Mucosa of descending colon (tissue), 3 donors: ENCODE data around the gene PCSK2. TPM values are rescaled to one million over a fixed set of nuclear protein-coding genes. Genes with fewer than 3 reads are reported as not detected.
A peak's percentile ranks its signal among the peaks of the same experiment; 100 is the strongest.

Experiments
- ATAC-seq: fragments of 200-7000 bp; cut with Tn5 transposase; one replicate; pipeline ENCODE4 v1.9.1; 2020; ENCODE audit warnings: mild to moderate bottlenecking, moderate library complexity
- DNase-seq, 3 donors: peaks; one replicate each; pipeline ENCODE4 v3.0.0-alpha.2; 2020
- H3K36me3 ChIP-seq: fragments of 200-600 bp; one replicate; pipeline ENCODE4 v1.8.0; 2021; ENCODE audit warnings: low read depth, mild to moderate bottlenecking
- H3K4me1 ChIP-seq: fragments of 200-600 bp; one replicate; pipeline ENCODE4 v1.8.0; 2021; ENCODE audit warnings: low read depth, mild to moderate bottlenecking
- H3K4me3 ChIP-seq: fragments of 200-600 bp; one replicate; pipeline ENCODE4 v1.8.0; 2021; ENCODE audit warnings: mild to moderate bottlenecking
- H3K9me3 ChIP-seq: fragments of 200-600 bp; one replicate; pipeline ENCODE4 v1.8.0; 2021; ENCODE audit warnings: mild to moderate bottlenecking
- CTCF ChIP-seq: fragments of 200-600 bp; IDR thresholded peaks from one replicate; pipeline ENCODE4 v1.8.0; 2022; ENCODE audit warnings: antibody characterized with exemption, mild to moderate bottlenecking
- intact Hi-C, 2 donors: fragments of 100-400 bp; cut with DNase I in 1 of 2; cut with micrococcal nuclease in 1 of 2; formaldehyde crosslinking; loops; one replicate each; pipeline versions ENCODE4 v1.11.0 to v1.11.1; 2022; cut with DNase I, micrococcal nuclease
- total RNA-seq, 3 donors: library from RNA; stranded (reverse); fragmentation: NEBNext Ultra II Directional in 2 of 3; extraction: Animal tissue kit (Norgen Biotek cat#: 25700) in 2 of 3; gene quantifications; one replicate each; pipeline versions ENCODE4 v1.2.1 to v1.2.4, GENCODE V29; 2021 to 2023
- donor health status: DM: no; HTN: no; CAD: no; lungs with moderate emphysema.
- donor health status: DM: no; HTN: no; CAD: no.
- donor health status: DM: no; HTN: yes; CAD: no.

Gene PCSK2
- total RNA-seq, 3 donors from 2014 or later = 0.48 to 5.6 (median 1.4) TPM

GRCh38 chr20:17465236-17465635, 238.4 kb downstream of the PCSK2 start:
- H3K4me1 ChIP-seq = no peaks in the 10 kb centered on the region
- no peak overlapping the region for H3K4me3 ChIP-seq
- no peaks in the 10 kb centered on the region for H3K9me3 ChIP-seq
- intact Hi-C loops = no loop called here
- DNase-seq (no peak), ATAC-seq (no peak)
- no peaks in the 10 kb centered on the region for H3K36me3 ChIP-seq
- no peak for TF ChIP-seq CTCF

GRCh38 chr20:17466641-17467040, 239.8 kb downstream of the PCSK2 start:
- no peak for ATAC-seq
- DNase-seq = no peak
- H3K4me3 ChIP-seq = no peak overlapping the region
- intact Hi-C loops = no loop called here
- TF ChIP-seq CTCF = no peak
- H3K36me3 ChIP-seq = no peaks in the 10 kb centered on the region
- no peaks in the 10 kb centered on the region for H3K4me1 ChIP-seq
- H3K9me3 ChIP-seq = no peaks in the 10 kb centered on the region

GRCh38 chr20:17467120-17467655, 240.3 kb downstream of the PCSK2 start:
- Histone ChIP-seq H3K4me3 (no peak overlapping the region), H3K9me3 (no peaks in the 10 kb centered on the region), H3K36me3 (no peaks in the 10 kb centered on the region), H3K4me1 (no peaks in the 10 kb centered on the region)
- ATAC-seq (no peak), DNase-seq (no peak)
- no peak for TF ChIP-seq CTCF
- intact Hi-C loops = no loop called here

- intact Hi-C loops = no loop called here
- Histone ChIP-seq H3K36me3 (no peaks in the 10 kb centered on the region), H3K4me3 (no peak overlapping the region), H3K9me3 (no peaks in the 10 kb centered on the region), H3K4me1 (no peaks in the 10 kb centered on the region)
- DNase-seq = no peak
- ATAC-seq = no peak
- TF ChIP-seq CTCF = no peak
Observed at GRCh38 chr20:17468073-17468840, 241.4 kb downstream of the PCSK2 start.

GRCh38 chr20:17469246-17470030, 242.6 kb downstream of the PCSK2 start:
- intact Hi-C loops = no loop called here
- peak; percentile 27 for ATAC-seq
- Histone ChIP-seq H3K36me3 (no peaks in the 10 kb centered on the region), H3K4me1 (no peaks in the 10 kb centered on the region), H3K9me3 (no peaks in the 10 kb centered on the region), H3K4me3 (no peak overlapping the region)
- DNase-seq = no peak
- no peak for TF ChIP-seq CTCF
